ENCODE results near the gene RIOK1. TPM values are rescaled to one million over a fixed set of nuclear protein-coding genes. Genes with fewer than 3 reads are reported as not detected.

RIOK1 gene
- total and polyA plus RNA-seq, 7 donors, result 8.5 to 27.7 (median 22.0) TPM

DNA sequence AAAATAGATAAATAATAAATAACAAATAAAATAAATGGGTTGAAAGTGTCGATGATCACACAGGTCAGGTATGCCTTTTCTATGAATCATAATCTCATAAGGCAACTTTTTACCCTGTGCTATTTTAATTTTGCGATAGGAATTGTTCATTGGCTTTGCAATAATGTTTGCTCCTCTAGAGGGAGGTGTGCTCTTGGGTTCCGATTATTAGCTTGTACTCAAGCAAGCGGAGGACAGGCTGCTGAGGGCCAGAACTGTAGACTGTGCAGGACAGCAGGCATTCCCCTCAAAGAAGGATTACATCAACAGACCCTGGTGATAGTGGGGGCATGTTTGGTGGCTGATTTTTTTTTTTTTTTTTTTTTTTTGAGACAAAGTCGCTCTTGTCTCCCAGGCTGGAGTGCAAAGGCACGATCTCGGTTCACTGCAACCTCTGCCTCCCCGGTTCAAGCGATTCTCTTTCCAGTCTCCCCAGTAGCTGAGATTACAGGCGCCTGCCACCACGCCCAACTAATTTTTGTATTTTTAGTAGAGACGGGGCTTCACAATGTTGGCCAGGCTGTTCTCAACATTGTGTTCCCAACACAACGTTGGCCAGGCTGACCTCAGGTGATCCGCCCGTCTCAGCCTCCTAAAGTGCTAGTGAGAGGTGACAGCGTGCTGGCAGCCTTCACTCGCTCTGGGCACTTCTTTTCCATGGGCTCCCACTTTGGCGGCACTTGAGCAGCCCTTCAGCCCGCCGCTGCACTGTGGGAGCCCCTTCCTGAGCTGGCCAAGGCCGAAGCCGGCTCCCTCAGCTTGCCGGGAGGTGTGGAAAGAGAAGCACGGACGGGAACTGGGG lies 35.6 kb downstream of the RIOK1 start:
- DNase-seq, result no peak
- no peaks in the 10 kb centered on the region for H3K9me3 ChIP-seq
- H3K27ac ChIP-seq, result no peak overlapping the region
- TF ChIP-seq, protein P1, sequence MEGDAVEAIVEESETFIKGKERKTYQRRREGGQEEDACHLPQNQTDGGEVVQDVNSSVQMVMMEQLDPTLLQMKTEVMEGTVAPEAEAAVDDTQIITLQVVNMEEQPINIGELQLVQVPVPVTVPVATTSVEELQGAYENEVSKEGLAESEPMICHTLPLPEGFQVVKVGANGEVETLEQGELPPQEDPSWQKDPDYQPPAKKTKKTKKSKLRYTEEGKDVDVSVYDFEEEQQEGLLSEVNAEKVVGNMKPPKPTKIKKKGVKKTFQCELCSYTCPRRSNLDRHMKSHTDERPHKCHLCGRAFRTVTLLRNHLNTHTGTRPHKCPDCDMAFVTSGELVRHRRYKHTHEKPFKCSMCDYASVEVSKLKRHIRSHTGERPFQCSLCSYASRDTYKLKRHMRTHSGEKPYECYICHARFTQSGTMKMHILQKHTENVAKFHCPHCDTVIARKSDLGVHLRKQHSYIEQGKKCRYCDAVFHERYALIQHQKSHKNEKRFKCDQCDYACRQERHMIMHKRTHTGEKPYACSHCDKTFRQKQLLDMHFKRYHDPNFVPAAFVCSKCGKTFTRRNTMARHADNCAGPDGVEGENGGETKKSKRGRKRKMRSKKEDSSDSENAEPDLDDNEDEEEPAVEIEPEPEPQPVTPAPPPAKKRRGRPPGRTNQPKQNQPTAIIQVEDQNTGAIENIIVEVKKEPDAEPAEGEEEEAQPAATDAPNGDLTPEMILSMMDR (IDR thresholded peaks at IDR 0.05), result no peak
- no peak overlapping the region for H3K4me3 ChIP-seq
- intact Hi-C loops (cut with DNase I), result no loop called here
- 92 to 94% (median 92%) methylated on average over 24 to 25 of the region's 25 CpGs for WGBS, 3 donors
- H3K4me1 ChIP-seq, result no peaks in the 10 kb centered on the region
- no peaks in the 10 kb centered on the region for H3K27me3 ChIP-seq (ENCODE audit: insufficient read depth in 3 of 3, low read length in 2 of 3)
- peaks cover under 1 to 6% of the 10 kb centered on the region in 2 donors for H3K36me3 ChIP-seq (ENCODE audit: insufficient read depth in 1 of 2, low read depth in 1 of 2)
- no peak for ATAC-seq

DNA sequence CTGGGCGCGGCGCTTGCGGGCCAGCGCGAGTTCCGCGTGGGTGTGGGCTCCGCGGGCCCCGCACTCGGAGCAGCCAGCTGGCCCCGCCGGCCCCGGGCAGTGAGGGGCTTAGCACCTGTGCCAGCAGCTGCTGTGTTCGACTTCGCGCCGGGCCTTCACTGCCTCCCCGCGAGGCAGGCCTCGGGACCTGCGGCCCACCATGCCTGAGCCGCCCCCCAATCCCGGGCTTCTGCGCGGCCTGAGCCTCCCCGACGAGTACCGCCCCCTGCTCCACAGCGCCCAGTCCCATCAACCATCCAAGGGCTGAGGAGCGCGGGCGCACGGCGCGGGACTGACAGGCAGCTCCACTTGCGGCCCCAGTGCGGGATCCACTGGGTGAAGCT lies 36.2 kb downstream of the RIOK1 start:
- intact Hi-C loops (cut with DNase I), result no loop called here
- TF ChIP-seq, protein P1 (IDR thresholded peaks at IDR 0.05), result no peak
- Histone ChIP-seq H3K4me3 (no peak overlapping the region), H3K4me1 (no peaks in the 10 kb centered on the region), H3K27me3 (ENCODE audit: insufficient read depth in 3 of 3, low read length in 2 of 3) (no peaks in the 10 kb centered on the region), H3K36me3 (ENCODE audit: insufficient read depth in 1 of 2, low read depth in 1 of 2) (peaks cover 0 to under 1% of the 10 kb centered on the region in 2 donors), H3K9me3 (no peaks in the 10 kb centered on the region), H3K27ac (no peak overlapping the region)
- WGBS, 3 donors, result 97% methylated on average over 36 to 39 of the region's 39 CpGs
- ATAC-seq (no peak), DNase-seq (no peak)

DNA sequence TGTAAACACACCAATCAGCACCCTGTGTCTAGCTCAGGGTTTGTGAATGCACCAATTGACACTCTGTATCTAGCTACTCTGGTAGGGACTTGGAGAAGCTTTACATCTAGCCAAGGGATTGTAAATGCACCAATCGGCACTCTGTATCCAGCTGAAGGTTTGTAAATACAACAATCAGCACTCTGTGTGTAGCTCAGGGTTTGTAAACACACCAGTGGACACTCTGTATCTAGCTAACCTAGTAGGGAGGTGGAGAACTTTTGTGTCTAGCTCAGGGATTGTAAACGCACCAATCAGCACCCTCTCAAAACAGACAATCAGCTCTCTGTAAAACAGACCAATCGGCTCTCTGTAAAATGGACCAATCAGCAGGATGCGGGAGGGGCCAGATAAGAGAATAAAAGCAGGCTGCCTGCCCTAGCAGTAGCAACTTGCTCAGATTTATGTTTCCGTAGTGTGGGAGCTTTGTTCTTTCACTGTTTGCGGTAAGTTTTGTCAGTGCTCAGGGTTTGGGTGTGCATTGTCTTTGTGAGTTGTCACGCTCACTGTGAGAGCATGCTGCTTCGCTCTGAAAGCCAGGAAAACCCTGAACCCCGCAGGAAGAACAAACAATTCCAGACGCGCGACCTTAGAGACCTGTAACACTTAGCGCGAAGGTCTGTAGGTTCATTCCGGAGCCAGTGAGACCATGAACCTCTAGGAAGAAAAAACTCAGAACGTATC lies 37.0 kb downstream of the RIOK1 start:
- H3K27ac ChIP-seq, result no peak overlapping the region
- peaks cover 0 to 5% (median 2%) of the 10 kb centered on the region in 3 donors for H3K27me3 ChIP-seq (ENCODE audit: insufficient read depth in 3 of 3, low read length in 2 of 3)
- intact Hi-C loops (cut with DNase I), result no loop called here
- H3K4me1 ChIP-seq, result no peaks in the 10 kb centered on the region
- DNase-seq (no peak), ATAC-seq (no peak)
- H3K4me3 ChIP-seq, result no peak overlapping the region
- 48 to 57% (median 54%) methylated on average over 16 of the region's 16 CpGs for WGBS, 3 donors
- no peaks in the 10 kb centered on the region for H3K9me3 ChIP-seq
- no peaks in the 10 kb centered on the region for H3K36me3 ChIP-seq (ENCODE audit: insufficient read depth in 1 of 2, low read depth in 1 of 2)
- TF ChIP-seq, protein P1 (IDR thresholded peaks at IDR 0.05), result no peak

DNA sequence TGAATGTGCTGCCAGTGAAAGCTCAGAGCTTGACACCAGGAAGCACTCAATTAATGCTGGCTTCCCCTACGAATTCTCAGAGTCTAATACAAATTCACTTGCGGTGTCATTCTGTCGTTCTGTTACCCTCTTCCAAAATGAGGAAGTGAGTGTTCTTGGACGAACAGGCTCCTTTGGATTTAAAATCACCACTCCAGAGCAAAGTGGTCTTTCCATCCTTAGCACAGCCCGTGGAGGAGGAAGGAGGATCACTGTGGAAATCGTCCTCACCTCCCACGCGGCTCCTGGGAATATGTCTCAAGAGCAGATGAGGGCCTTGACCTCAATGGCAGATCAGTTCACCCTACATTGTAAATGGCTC lies 41.7 kb downstream of the RIOK1 start:
- Histone ChIP-seq H3K9me3 (no peaks in the 10 kb centered on the region), H3K4me3 (no peak overlapping the region), H3K27me3 (ENCODE audit: insufficient read depth in 3 of 3, low read length in 2 of 3) (peaks cover 0 to 14% (median 4%) of the 10 kb centered on the region in 3 donors), H3K36me3 (ENCODE audit: insufficient read depth in 1 of 2, low read depth in 1 of 2) (no peaks in the 10 kb centered on the region), H3K4me1 (no peaks in the 10 kb centered on the region), H3K27ac (no peak overlapping the region)
- DNase-seq (no peak), ATAC-seq (no peak)
- 72 to 81% (median 74%) methylated on average over 8 of the region's 8 CpGs for WGBS, 3 donors
- intact Hi-C loops (cut with DNase I), result loop anchor here in 1 of 2 donors (5.0 kb wide), 1 partner anchor 1751 kb away; no protein-coding TSS in a partner anchor
- TF ChIP-seq, protein P1 (IDR thresholded peaks at IDR 0.05), result no peak

Measured in psoas muscle (tissue), 8 donors.